ENCODE data around the gene TIAM2. TPM values are rescaled to one million over a fixed set of nuclear protein-coding genes. Genes with fewer than 3 reads are reported as not detected.

The TIAM2 gene
- total RNA-seq, 1 donor from 2014 or later: 3.7 TPM

DNA sequence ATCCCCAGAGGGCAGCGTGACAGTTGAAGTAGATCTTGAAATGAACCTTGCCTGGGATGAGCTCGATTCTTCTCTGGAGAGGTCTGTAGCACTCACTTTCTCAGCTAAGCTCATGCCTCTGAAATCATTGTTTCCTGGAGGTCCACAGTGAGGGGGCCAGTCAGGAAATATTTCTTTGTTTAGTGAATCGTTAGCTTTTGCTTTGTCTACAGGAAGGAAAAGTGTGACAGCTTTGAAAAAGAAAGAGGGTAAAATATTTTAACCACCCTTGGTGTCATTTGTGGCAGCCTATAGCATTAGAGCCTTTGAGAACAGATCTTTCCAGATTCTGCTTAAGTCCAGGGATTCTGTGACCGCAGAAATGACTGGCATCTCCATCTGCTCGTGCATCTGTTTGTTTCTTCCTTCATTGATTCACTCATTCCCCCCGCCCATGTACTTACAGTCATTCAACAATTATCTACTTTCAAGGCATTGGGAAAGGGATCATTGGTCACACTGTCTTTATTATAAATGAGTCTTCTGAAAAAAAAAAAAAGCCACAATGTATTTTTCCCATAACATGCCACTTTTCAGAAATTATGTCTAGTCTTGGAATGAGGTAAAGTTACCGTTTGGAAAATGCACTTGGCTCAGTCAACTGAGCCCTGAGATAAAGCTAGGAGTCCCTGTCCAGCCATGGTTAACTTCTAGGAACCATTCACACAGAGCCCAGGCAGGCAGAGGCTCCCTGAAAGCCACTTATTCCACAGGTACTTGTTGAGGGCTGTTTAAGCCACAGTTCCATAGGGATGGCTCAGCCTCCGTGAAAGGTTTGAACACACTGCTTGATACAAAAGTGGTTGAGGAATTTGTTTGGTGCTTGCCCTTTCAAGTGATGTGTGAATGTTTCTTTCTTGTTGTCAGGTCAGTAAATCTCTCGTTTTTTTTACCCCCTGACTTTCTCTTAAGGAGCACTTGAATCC, 86.0 kb downstream of the TIAM2 start:
- no peaks in the 10 kb centered on the region for H3K27me3 ChIP-seq
- H3K27ac ChIP-seq: no peak overlapping the region
- DNase-seq (ENCODE audit: low spot score in 2 of 2): no peak
- no peaks in the 10 kb centered on the region for H3K36me3 ChIP-seq
- TF ChIP-seq, protein P1, sequence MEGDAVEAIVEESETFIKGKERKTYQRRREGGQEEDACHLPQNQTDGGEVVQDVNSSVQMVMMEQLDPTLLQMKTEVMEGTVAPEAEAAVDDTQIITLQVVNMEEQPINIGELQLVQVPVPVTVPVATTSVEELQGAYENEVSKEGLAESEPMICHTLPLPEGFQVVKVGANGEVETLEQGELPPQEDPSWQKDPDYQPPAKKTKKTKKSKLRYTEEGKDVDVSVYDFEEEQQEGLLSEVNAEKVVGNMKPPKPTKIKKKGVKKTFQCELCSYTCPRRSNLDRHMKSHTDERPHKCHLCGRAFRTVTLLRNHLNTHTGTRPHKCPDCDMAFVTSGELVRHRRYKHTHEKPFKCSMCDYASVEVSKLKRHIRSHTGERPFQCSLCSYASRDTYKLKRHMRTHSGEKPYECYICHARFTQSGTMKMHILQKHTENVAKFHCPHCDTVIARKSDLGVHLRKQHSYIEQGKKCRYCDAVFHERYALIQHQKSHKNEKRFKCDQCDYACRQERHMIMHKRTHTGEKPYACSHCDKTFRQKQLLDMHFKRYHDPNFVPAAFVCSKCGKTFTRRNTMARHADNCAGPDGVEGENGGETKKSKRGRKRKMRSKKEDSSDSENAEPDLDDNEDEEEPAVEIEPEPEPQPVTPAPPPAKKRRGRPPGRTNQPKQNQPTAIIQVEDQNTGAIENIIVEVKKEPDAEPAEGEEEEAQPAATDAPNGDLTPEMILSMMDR (IDR thresholded peaks at IDR 0.05): no peak
- H3K4me3 ChIP-seq: no peak overlapping the region
- H3K4me1 ChIP-seq: peaks cover 2 to 20% of the 10 kb centered on the region in 2 donors
- intact Hi-C loops (cut with DNase I): no loop called here
- no peaks in the 10 kb centered on the region for H3K9me3 ChIP-seq

DNA sequence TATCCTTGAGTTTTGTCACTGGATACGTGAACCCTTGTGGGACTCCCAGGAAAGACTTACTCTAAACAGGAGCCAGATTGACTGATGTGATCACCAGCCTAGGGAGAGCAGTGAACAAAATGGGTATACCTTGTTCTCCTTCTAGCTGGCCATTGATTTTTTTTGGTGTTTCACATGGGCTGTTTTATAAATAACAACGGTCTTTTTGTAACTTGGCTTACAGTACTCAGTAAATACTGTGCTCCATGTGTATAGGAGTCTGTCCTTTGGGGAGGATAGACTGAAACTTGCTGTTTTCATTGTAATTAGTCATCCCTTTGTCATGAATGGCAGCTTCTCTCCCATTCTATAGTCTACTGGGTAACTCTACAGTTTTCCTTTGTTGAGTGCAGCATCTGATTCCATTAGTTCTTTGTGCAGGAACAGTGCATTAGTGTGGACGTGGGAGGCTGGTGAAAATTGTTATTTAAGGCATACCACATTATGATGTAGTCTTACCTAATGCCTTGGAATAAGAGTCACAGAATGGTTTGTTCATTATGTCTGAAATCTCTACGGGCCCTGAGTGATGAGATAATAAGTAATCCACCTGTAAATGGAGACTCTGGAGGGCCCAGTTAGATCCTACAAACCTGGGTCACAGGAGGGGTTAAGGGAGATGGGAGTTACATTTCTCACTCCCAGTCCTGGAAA, 89.5 kb downstream of the TIAM2 start:
- H3K36me3 ChIP-seq: no peaks in the 10 kb centered on the region
- intact Hi-C loops (cut with DNase I): no loop called here
- no peaks in the 10 kb centered on the region for H3K4me1 ChIP-seq
- no peaks in the 10 kb centered on the region for H3K27me3 ChIP-seq
- no peaks in the 10 kb centered on the region for H3K9me3 ChIP-seq
- DNase-seq (ENCODE audit: low spot score in 2 of 2): no peak
- H3K27ac ChIP-seq: no peak overlapping the region
- TF ChIP-seq, protein P1 (IDR thresholded peaks at IDR 0.05): no peak
- no peak overlapping the region for H3K4me3 ChIP-seq

DNA sequence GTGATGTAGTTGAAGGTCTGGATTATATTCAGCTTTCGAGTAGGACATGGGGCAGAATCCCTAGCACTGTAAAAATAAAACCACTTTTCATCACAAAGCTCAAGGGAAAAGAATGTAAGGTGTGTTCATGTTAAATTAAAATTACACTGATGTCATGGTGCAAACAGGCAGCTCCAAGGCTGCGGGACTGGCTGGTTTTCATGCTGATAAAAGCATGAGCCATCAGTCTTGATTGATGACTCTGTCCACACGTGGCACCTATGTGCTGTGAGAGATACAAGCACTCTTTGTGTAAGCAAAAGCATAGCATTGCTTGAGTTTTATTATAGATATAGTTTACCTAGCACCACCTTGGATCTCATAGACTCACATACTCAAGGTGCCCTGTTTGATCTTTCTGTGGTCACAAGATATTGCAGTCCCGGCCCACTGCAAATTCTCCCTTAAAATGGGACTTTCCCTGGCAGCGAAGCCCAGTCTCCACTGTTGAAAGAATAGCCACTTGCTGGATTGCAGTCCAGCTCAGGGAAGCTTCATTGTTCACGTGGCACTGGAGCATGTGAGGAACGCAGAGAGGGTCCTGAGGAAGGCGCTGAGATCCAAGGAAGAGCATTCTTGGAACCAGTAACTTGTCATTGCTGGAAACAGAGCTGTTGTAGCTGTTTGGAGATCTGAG, 90.6 kb downstream of the TIAM2 start:
- H3K9me3 ChIP-seq: no peaks in the 10 kb centered on the region
- no peak overlapping the region for H3K27ac ChIP-seq
- H3K36me3 ChIP-seq: no peaks in the 10 kb centered on the region
- H3K27me3 ChIP-seq: no peaks in the 10 kb centered on the region
- H3K4me3 ChIP-seq: no peak overlapping the region
- H3K4me1 ChIP-seq: no peaks in the 10 kb centered on the region
- no peak for DNase-seq (ENCODE audit: low spot score in 2 of 2)
- intact Hi-C loops (cut with DNase I): no loop called here
- TF ChIP-seq, protein P1 (IDR thresholded peaks at IDR 0.05): no peak

DNA sequence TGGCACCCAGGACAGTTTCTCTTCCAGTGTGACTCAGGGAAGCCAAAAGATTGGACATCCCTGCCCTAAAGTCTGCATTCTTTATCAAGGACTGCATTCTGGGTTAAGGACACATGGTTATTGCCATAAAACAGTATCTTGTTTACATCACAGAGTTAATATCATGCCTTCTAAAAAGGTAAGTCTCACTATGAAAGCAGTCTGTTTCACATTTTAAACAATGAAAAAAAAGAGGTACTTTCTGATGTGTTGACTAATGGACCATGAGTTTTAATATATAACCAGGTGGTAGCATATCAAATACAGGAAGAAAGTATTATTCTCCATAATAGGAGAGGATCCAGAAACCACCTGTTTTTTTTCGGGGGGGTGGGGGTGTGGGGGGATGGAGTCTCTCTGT, 93.7 kb downstream of the TIAM2 start:
- Histone ChIP-seq H3K36me3 (no peaks in the 10 kb centered on the region), H3K4me1 (no peaks in the 10 kb centered on the region), H3K27ac (no peak overlapping the region), H3K27me3 (no peaks in the 10 kb centered on the region), H3K4me3 (no peak overlapping the region), H3K9me3 (no peaks in the 10 kb centered on the region)
- DNase-seq (ENCODE audit: low spot score in 2 of 2): no peak
- TF ChIP-seq, protein P1 (IDR thresholded peaks at IDR 0.05): no peak
- intact Hi-C loops (cut with DNase I): no loop called here

DNA sequence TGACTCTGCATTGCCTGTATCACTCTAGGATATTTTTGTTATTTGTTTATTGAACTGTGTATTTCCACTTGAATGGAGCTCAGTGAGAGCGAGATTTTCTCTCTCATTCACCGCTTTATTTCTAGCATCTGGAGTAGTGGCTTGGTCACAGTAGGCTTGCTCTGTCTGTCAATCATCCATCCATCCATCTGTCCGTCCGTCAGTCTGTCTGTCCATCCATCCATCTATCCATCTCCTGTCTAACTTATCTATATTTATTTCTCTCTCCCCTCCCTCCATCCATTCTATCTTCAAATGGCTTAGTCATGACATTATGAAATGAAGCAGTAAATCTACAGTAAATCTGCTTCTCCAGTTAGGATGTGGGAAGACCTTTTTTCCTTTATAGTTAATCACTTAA, 94.6 kb downstream of the TIAM2 start:
- no peaks in the 10 kb centered on the region for H3K9me3 ChIP-seq
- H3K4me3 ChIP-seq: no peak overlapping the region
- intact Hi-C loops (cut with DNase I): no loop called here
- H3K36me3 ChIP-seq: no peaks in the 10 kb centered on the region
- H3K27ac ChIP-seq: no peak overlapping the region
- H3K4me1 ChIP-seq: no peaks in the 10 kb centered on the region
- no peaks in the 10 kb centered on the region for H3K27me3 ChIP-seq
- no peak for DNase-seq (ENCODE audit: low spot score in 2 of 2)
- TF ChIP-seq, protein P1 (IDR thresholded peaks at IDR 0.05): no peak

Data from ascending aorta (tissue), 2 donors.